HUES48 (cell line): ENCODE data around the gene RHBDD1.
A peak's percentile ranks its signal among the peaks of the same experiment; 100 is the strongest.

Experiments used
- H3K27ac ChIP-seq: one replicate; pipeline ENCODE4 v1.7.0; 2013; ENCODE audit warnings: low read depth, low read length, inconsistent platforms
- H3K27me3 ChIP-seq: 2 replicates; pipeline ENCODE4 v1.6.1; 2013; ENCODE audit warnings: mild to moderate bottlenecking, low read length; ENCODE audit not compliant: control insufficient read depth, insufficient read depth
- H3K36me3 ChIP-seq: 2 replicates; pipeline ENCODE4 v1.6.1; 2013; ENCODE audit warnings: low read length; ENCODE audit not compliant: control insufficient read depth, insufficient read depth
- H3K4me1 ChIP-seq: 2 replicates; pipeline ENCODE4 v1.6.1; 2013; ENCODE audit warnings: mild to moderate bottlenecking, low read length; ENCODE audit not compliant: control insufficient read depth, insufficient read depth
- H3K4me3 ChIP-seq: 2 replicates; pipeline ENCODE4 v1.5.1; 2013; ENCODE audit warnings: mild to moderate bottlenecking, low read depth, low read length
- H3K9ac ChIP-seq: 2 replicates; pipeline ENCODE4 v1.6.1; 2013; ENCODE audit warnings: mild to moderate bottlenecking, low read depth, low read length, moderate library complexity
- H3K9me3 ChIP-seq: 2 replicates; pipeline ENCODE4 v1.6.1; 2013; ENCODE audit warnings: low read length; ENCODE audit not compliant: control insufficient read depth, insufficient read depth

RHBDD1 gene, protein sequence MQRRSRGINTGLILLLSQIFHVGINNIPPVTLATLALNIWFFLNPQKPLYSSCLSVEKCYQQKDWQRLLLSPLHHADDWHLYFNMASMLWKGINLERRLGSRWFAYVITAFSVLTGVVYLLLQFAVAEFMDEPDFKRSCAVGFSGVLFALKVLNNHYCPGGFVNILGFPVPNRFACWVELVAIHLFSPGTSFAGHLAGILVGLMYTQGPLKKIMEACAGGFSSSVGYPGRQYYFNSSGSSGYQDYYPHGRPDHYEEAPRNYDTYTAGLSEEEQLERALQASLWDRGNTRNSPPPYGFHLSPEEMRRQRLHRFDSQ

DNA sequence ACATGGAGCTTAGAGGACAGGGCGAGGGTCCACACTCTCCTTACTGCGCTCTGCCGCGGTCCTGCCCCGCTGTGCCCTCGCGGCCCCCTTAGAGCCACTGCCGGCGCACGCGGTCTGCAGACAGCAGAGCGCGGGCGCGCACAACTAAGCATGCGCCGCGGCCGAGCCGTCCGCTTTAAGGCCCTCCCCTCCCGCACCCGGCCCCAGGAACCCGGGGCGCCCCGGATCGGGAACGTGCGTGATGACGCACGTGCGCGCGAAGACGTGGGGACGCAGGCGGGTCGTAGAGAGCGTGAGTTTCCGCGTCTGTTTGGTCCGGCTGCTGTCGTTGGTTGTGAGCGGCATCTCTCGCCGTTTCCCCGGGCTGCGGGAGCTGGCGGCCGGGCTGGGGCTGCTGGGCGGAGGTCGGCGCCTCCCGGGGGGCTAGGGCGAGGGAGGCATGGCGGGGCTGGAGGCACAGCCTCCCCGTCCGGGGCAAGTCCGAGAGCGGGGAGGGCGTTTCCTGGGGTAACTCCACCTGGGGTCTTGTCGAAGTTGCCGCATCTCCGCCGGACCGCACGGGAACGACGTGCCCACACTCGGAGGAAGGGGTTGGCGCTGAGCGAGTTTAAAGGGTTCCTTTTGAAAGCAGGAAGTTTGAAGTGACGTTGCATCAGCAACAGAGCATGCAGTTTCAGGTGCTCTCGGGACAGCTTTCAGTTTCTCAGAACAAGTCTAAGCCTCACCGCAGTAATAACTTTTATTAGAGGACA is at the start of gene RHBDD1:
Gene RHBDD1, plus strand, starts transcription at position 259 of the 752 bp plus-strand sequence. CDS start 28,640 bp downstream, outside the sequence.
- Histone ChIP-seq H3K9me3 (no peaks in the 10 kb centered on the region), H3K9ac (peak within 1 kb of the TSS; percentile 81), H3K4me3 (peak within 1 kb of the TSS; percentile 70), H3K27me3 (peaks cover 4% of the 10 kb centered on the region; the same call in 1 of the 2 replicates), H3K36me3 (peaks cover 7% of the 10 kb centered on the region; the same call in 1 of the 2 replicates), H3K4me1 (peaks cover 15% of the 10 kb centered on the region), H3K27ac (peak within 1 kb of the TSS; percentile 84)

DNA sequence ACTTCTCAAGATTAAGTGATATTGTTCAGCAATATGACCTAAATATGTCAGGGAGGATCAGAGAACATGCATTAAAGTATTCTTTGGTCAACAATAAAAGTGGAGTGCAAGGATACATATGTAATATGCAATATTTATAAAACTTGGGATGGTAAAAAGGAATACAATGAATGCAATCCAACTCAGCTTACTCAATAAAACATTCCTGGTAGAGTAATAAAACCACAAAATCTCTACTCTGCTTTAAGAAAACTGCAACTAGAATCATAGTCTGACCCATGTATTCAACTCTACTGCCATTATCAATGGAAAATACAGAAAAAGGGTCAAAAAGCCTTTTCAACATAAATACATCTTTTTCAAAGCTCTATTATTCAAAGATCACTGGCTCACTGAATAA is 47.8 kb upstream of the RHBDD1 start:
- Histone ChIP-seq H3K9ac (no peak overlapping the region), H3K4me1 (peaks cover 25% of the 10 kb centered on the region), H3K4me3 (no peak overlapping the region), H3K9me3 (no peaks in the 10 kb centered on the region), H3K27ac (no peak overlapping the region), H3K27me3 (no peaks in the 10 kb centered on the region), H3K36me3 (no peaks in the 10 kb centered on the region)

DNA sequence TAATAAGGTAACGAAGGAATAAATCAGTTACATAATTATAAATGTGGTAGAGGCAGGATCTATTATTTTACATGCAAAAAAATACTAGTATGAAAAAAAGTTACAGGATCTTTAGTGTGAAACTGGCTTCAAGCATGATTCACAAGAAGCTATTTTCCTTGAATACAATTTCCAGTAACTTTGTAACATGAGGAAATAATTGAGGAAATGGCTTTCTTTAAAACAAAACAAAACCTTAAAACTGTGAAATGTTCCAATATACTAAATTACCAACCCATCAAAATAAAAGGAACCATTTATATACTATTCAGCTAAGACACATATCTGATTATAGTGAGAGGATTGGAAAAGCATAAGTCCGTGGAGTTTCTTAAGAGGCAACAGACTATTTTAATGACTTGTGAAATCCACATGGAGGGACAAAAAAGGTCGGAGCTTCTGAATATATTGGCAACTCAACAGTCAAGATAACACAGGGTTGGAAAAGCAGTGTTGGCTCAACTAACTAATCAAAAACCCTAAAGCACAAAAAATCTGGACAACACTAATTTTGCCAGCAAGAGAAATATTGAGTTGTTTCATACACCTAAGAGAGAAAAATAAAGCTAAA is 46.9 kb upstream of the RHBDD1 start:
- Histone ChIP-seq H3K27ac (no peak overlapping the region), H3K4me1 (peaks cover 35% of the 10 kb centered on the region), H3K4me3 (no peak overlapping the region), H3K9ac (no peak overlapping the region), H3K27me3 (no peaks in the 10 kb centered on the region), H3K36me3 (peaks cover 3% of the 10 kb centered on the region; the same call in 1 of the 2 replicates), H3K9me3 (no peaks in the 10 kb centered on the region)

DNA sequence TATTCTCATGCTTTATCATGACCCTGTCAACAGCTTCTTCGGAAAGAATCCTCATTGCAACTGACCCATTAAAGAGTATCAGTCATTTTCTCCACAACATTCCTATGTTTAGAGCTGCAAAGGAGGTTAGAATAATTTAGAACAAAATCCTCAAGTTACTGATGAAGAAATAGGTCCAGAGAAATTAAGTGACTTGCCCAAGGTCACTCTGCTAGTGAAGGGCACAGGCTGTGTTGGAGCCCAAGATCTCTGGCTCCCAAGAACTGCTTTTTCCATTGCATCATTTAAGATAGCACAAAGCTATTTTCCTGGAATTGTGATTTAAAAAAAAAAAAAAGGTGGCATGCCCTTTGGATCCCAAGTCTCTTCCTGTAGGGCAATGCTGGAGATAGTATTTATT is 45.8 kb upstream of the RHBDD1 start:
- no peaks in the 10 kb centered on the region for H3K9me3 ChIP-seq
- H3K36me3 ChIP-seq: peaks cover 10% of the 10 kb centered on the region
- H3K9ac ChIP-seq: no peak overlapping the region
- H3K27ac ChIP-seq: no peak overlapping the region
- no peak overlapping the region for H3K4me3 ChIP-seq
- H3K27me3 ChIP-seq: no peaks in the 10 kb centered on the region
- peaks cover 44% of the 10 kb centered on the region for H3K4me1 ChIP-seq

DNA sequence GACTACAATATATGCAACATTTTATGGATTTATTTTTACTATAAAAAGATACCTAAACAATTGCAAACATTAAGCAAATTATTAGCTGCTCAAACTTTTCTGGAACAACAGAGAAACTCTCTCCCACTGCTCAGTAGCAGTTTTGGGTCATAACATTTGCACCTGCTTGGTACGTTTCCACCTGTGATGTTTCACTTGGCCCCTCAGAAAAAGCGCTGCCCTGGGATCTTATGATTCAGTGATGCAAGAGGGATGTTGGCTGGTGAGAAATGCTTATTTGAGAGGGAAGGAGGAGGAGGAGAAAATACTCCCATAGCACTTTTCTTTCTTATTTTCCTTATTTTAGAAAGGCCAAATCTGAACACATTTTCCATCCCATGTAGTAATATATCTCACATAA is 45.4 kb upstream of the RHBDD1 start:
- Histone ChIP-seq H3K27me3 (no peaks in the 10 kb centered on the region), H3K4me3 (peak overlapping the region; percentile 71), H3K36me3 (peaks cover 14% of the 10 kb centered on the region), H3K27ac (peak overlapping the region; percentile 91), H3K9me3 (no peaks in the 10 kb centered on the region), H3K9ac (peak overlapping the region; percentile 93), H3K4me1 (peaks cover 47% of the 10 kb centered on the region)

DNA sequence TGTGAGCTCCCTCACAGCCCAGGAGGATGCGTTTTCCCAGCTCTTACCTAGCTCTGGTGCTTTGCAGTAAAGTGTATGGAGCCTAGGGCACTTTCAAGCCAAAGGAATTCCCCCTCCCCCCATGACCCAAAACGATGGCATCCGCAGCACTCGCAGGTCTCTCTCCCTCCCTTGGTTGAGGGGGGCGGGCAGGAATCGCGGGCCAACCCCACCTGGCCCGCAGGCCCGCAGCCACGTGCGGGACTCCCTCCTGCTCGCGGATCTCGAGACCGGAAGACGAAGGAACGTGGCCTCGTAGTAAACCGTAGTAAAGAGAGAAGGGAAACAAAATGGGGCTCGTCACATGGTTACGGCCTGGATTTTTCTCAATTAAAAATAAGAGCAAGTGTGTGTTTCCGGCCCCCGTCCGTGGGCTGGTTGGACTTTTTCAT is 44.8 kb upstream of the RHBDD1 start:
- peaks cover 19% of the 10 kb centered on the region for H3K36me3 ChIP-seq
- no peaks in the 10 kb centered on the region for H3K9me3 ChIP-seq
- H3K27ac ChIP-seq: peak overlapping the region; percentile 91
- no peaks in the 10 kb centered on the region for H3K27me3 ChIP-seq
- peaks cover 47% of the 10 kb centered on the region for H3K4me1 ChIP-seq
- peak overlapping the region; percentile 93 for H3K9ac ChIP-seq
- H3K4me3 ChIP-seq: peak overlapping the region; percentile 71

DNA sequence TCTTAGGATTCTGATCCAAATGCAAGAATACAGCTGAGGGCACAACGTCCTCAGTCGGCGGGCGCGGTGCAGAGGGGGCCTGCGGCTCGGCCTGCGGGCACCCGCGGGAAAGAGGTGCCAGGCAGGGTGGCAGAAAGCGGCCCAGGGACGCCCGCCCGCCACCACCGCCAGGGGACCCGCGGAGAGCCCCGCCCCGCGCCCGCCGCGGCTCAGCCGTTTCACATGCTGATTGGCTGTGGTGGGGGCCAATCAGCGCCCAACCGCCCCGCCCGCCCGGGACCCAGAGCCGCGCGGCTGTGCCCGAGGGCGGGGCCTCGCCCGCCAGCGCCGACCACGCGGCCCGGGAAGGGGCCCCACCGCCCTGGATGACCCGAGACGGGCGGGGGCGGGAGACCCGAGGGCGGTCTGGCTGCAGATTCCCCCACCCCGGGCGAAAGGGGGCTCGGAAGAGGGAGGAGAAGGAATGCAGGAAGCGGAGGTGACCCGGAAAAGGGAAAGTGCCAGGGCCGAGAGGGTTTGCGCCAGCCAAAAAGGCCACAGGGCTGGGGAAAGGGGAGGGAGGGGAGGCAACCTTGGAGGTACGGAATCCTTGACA is 44.3 kb upstream of the RHBDD1 start:
- Histone ChIP-seq H3K4me3 (peak overlapping the region; percentile 71), H3K27me3 (no peaks in the 10 kb centered on the region), H3K27ac (peak overlapping the region; percentile 91), H3K9me3 (no peaks in the 10 kb centered on the region), H3K4me1 (peaks cover 47% of the 10 kb centered on the region), H3K36me3 (peaks cover 24% of the 10 kb centered on the region), H3K9ac (peak overlapping the region; percentile 93)

DNA sequence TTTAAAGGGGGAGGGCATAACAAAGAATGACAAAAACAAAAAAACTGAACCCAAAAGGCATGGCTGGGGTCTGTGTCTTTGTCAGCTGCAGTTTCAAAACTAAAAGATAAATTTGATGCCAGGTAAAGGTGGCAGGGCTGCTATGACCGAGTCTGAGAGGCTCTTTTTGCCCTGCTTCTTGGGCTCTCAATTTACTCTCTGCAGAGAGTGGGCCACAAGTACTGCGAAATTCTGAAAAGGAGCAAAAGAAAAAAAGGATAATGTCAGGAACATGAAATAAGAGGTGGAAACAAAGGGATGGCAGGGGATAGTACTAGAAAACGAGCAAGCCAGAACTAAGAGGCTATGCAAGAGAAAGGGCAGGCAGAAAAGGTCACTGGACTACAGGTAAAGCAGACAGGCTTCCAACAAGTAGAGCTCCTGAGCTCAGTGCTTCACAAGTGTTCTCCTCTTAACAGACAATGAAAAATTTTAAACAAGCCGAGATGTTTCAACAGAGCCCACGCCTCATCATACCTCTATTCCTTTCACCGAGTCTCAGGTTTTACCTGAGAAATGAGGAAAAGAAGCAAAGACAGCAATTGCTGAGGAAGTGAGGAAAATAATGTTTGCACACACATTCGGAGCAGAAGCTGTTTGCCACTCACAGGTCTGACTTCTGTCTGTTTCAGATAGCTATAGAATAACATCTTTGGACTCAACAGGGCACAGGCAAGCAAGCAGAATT is 43.5 kb upstream of the RHBDD1 start:
- Histone ChIP-seq H3K27me3 (no peaks in the 10 kb centered on the region), H3K9ac (peak overlapping the region; percentile 60), H3K9me3 (no peaks in the 10 kb centered on the region), H3K36me3 (peaks cover 31% of the 10 kb centered on the region), H3K4me3 (peak overlapping the region; percentile 71), H3K27ac (peak overlapping the region; percentile 91), H3K4me1 (peaks cover 47% of the 10 kb centered on the region)

DNA sequence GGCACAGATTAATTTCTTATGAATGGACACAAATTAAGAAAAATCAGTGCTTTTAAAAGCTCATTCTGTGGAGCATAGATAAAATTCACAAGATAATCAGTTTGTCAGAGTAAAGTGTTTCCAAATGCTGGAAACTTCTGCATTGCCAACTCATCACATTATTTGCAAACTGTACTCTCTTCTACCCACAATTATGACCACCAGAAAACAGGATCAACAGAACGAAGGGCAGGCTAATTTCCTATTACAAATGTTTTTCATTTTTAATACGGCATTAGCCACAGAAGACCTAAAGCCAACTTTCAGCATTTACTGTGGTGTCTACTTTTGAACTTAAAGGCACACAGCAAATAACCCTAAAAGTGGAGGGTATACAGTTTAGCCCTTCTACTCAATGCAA is 42.2 kb upstream of the RHBDD1 start:
- H3K9me3 ChIP-seq: no peaks in the 10 kb centered on the region
- H3K27ac ChIP-seq: no peak overlapping the region
- peak overlapping the region; percentile 14; the same call in 1 of the 2 replicates for H3K9ac ChIP-seq
- peak overlapping the region; percentile 71 for H3K4me3 ChIP-seq
- H3K36me3 ChIP-seq: peaks cover 36% of the 10 kb centered on the region
- no peaks in the 10 kb centered on the region for H3K27me3 ChIP-seq
- H3K4me1 ChIP-seq: peaks cover 47% of the 10 kb centered on the region

DNA sequence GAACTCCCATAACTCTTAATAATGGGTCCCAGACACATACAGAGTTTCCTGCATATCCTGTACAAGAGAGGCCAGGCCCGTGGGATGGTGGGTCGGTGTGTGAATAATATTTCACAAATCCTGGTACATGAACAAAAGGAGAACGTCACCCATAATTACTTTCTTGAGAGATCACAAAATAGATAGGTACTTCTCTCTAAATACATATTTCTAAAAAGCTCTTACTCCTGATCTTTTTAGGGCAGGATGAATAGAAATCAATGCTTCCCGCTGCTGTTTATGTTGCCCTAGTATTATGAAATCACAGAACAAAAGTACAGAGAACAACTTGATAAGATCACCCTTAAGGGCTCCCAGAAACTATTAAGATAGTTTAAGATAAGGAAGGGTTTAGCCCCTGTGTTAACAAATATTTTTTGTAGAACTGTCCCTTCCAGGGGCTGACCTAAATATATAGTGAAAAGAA is 41.6 kb upstream of the RHBDD1 start:
- peaks cover 42% of the 10 kb centered on the region for H3K4me1 ChIP-seq
- H3K36me3 ChIP-seq: peaks cover 36% of the 10 kb centered on the region
- peak overlapping the region; percentile 71 for H3K4me3 ChIP-seq

More for the DNA sequence above, 41.6 kb upstream of the RHBDD1 start:
- Histone ChIP-seq H3K27me3 (no peaks in the 10 kb centered on the region), H3K9me3 (no peaks in the 10 kb centered on the region), H3K27ac (peak overlapping the region; percentile 57), H3K9ac (peak overlapping the region; percentile 14; the same call in 1 of the 2 replicates)
